Measurements from ENCODE around the gene SLC29A4. TPM values are rescaled to one million over a fixed set of nuclear protein-coding genes. Genes with fewer than 3 reads are reported as not detected.

The SLC29A4 gene
- polyA plus RNA-seq, 1 of the 3 experiments (the other 2 are of a cell fraction) = 12.3 TPM

DNA sequence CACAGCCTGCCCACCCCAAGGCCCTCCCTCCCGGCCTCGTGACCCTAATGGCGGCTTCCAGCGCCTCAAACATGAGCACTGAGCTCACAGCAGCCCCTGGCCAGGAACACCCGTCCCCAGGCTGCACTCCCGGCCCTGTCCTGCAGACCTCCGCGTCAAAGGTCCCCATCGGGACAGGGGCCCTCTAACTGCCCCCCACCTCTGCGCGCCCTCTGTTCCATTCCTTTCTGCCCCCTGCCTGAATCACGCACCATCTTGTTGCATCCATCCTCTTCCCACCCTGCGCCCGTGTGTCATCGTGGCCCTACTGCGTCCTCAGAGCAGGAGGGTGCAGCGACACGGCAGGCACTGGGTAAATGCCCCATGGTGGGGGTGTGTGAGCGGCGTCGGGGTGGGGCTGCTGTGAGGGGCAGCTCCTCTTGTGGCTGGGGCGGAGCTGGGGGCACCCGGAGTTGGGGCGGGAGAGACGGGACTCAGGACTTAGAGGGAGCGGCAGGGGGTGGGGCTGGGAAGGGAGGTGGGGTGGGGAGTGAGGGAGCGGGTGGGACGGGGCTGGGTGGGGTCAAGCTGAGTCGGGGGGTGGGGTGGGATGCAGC, 13.4 kb downstream of the SLC29A4 start:
- no peak overlapping the region for H3K4me2 ChIP-seq
- H3K79me2 ChIP-seq (ENCODE audit: insufficient read depth) = no peaks in the 10 kb centered on the region
- H4K20me1 ChIP-seq (ENCODE audit: insufficient read depth) = 0 out of 2 replicates have a peak, but pooled peaks cover 3% of the 10 kb centered on the region
- no peaks in the 10 kb centered on the region for H3K4me1 ChIP-seq (ENCODE audit: control insufficient read depth in 1 of 2, insufficient read depth in 2 of 2, low read depth in 1 of 2, low read length in 1 of 2)
- ChIA-PET CTCF (interaction anchor here (1.0 to 1.2 kb wide), 3 partner anchors 11 to 56 kb away, joined by 3 to 5 read pairs (median 3); no protein-coding TSS in a partner anchor), POLR2A (interaction anchor here (0.9 kb wide), 1 partner anchor 34 kb away, joined by 4 read pairs; no protein-coding TSS in a partner anchor)
- no peaks in the 10 kb centered on the region for H3K9me3 ChIP-seq
- no peak overlapping the region for H3K27ac ChIP-seq (ENCODE audit: low read depth in 2 of 2, low read length in 1 of 2)
- H3F3A ChIP-seq (replicated peaks; ENCODE audit: insufficient read depth) = peaks cover 4% of the 10 kb centered on the region
- no peaks in the 10 kb centered on the region for H3K27me3 ChIP-seq (ENCODE audit: insufficient read depth)
- H3K9ac ChIP-seq = no peak overlapping the region
- peaks cover 3 to 23% of the 10 kb centered on the region in 2 experiments for H3K36me3 ChIP-seq (replicated peaks in 1 of 2; ENCODE audit: control insufficient read depth in 1 of 2, insufficient read depth in 2 of 2, low read length in 1 of 2)
- DNase-seq = no peak
- H2AFZ ChIP-seq (ENCODE audit: low read depth) = no peak overlapping the region
- no peak overlapping the region for H3K4me3 ChIP-seq (ENCODE audit: low read depth in 2 of 2, low read length in 1 of 2)
- no peaks in the 10 kb centered on the region for H3K9me2 ChIP-seq
- WGBS (ENCODE audit: low lambda C conversion rate) = 94% methylated on average over 24 of the region's 29 CpGs
- TF ChIP-seq YY1 (IDR thresholded peaks at IDR 0.05; ENCODE audit: low read depth) (no peak), RCOR1 (IDR thresholded peaks at IDR 0.05; ENCODE audit: low read length) (no peak), TEAD4 (IDR thresholded peaks at IDR 0.05; ENCODE audit: borderline replicate concordance, insufficient read depth) (no peak), RAD21 (IDR thresholded peaks at IDR 0.05; ENCODE audit: low read length) (no peak), MXI1 (IDR thresholded peaks at IDR 0.05; ENCODE audit: low read depth, low read length) (no peak), POLR2AphosphoS5 (IDR thresholded peaks at IDR 0.05; ENCODE audit: low read depth, low read length) (no peak), FOXM1 (IDR thresholded peaks at IDR 0.05; ENCODE audit: low read depth) (no peak), RXRA (IDR thresholded peaks at IDR 0.05; ENCODE audit: borderline replicate concordance, low read depth) (no peak)
- TF ChIP-seq, protein P1, sequence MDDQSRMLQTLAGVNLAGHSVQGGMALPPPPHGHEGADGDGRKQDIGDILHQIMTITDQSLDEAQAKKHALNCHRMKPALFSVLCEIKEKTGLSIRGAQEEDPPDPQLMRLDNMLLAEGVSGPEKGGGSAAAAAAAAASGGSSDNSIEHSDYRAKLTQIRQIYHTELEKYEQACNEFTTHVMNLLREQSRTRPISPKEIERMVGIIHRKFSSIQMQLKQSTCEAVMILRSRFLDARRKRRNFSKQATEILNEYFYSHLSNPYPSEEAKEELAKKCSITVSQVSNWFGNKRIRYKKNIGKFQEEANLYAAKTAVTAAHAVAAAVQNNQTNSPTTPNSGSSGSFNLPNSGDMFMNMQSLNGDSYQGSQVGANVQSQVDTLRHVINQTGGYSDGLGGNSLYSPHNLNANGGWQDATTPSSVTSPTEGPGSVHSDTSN (IDR thresholded peaks at IDR 0.05) = no peak
- TF ChIP-seq, protein P2, sequence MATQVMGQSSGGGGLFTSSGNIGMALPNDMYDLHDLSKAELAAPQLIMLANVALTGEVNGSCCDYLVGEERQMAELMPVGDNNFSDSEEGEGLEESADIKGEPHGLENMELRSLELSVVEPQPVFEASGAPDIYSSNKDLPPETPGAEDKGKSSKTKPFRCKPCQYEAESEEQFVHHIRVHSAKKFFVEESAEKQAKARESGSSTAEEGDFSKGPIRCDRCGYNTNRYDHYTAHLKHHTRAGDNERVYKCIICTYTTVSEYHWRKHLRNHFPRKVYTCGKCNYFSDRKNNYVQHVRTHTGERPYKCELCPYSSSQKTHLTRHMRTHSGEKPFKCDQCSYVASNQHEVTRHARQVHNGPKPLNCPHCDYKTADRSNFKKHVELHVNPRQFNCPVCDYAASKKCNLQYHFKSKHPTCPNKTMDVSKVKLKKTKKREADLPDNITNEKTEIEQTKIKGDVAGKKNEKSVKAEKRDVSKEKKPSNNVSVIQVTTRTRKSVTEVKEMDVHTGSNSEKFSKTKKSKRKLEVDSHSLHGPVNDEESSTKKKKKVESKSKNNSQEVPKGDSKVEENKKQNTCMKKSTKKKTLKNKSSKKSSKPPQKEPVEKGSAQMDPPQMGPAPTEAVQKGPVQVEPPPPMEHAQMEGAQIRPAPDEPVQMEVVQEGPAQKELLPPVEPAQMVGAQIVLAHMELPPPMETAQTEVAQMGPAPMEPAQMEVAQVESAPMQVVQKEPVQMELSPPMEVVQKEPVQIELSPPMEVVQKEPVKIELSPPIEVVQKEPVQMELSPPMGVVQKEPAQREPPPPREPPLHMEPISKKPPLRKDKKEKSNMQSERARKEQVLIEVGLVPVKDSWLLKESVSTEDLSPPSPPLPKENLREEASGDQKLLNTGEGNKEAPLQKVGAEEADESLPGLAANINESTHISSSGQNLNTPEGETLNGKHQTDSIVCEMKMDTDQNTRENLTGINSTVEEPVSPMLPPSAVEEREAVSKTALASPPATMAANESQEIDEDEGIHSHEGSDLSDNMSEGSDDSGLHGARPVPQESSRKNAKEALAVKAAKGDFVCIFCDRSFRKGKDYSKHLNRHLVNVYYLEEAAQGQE (IDR thresholded peaks at IDR 0.05; ENCODE audit: low read depth, low read length) = no peak

DNA sequence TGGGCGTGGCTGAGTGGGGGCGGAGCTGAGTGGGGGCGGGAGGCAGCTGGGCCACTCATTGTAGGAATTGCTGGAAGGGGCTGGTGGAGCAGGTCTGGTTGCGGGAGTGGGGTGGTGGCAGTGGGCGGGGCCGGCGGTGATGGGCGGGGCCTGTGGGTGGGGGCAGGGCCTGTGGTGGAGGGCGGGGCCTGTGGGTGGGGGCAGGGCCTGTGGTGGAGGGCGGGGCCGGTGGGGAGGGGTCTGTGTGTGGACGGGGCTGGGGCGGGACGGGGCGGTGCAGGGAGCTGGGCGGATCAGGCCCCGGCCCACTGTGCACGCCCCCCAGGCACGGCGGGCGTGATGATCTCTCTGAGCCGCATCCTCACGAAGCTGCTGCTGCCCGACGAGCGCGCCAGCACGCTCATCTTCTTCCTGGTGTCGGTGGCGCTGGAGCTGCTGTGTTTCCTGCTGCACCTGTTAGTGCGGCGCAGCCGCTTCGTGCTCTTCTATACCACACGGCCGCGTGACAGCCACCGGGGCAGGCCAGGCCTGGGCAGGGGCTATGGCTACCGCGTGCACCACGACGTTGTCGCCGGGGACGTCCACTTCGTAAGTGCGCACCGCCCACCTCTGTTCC, 14.0 kb downstream of the SLC29A4 start:
- Histone ChIP-seq H3K9me2 (no peaks in the 10 kb centered on the region), H2AFZ (ENCODE audit: low read depth) (no peak overlapping the region), H3K79me2 (ENCODE audit: insufficient read depth) (no peaks in the 10 kb centered on the region), H4K20me1 (ENCODE audit: insufficient read depth) (0 out of 2 replicates have a peak, but pooled peaks cover 3% of the 10 kb centered on the region), H3K27ac (ENCODE audit: low read depth in 2 of 2, low read length in 1 of 2) (no peak overlapping the region), H3K4me3 (ENCODE audit: low read depth in 2 of 2, low read length in 1 of 2) (no peak overlapping the region), H3K36me3 (replicated peaks in 1 of 2; ENCODE audit: control insufficient read depth in 1 of 2, insufficient read depth in 2 of 2, low read length in 1 of 2) (peaks cover 3 to 17% of the 10 kb centered on the region in 2 experiments), H3K4me1 (ENCODE audit: control insufficient read depth in 1 of 2, insufficient read depth in 2 of 2, low read depth in 1 of 2, low read length in 1 of 2) (no peaks in the 10 kb centered on the region), H3F3A (replicated peaks; ENCODE audit: insufficient read depth) (peaks cover 4% of the 10 kb centered on the region), H3K9ac (no peak overlapping the region), H3K4me2 (no peak overlapping the region), H3K27me3 (ENCODE audit: insufficient read depth) (no peaks in the 10 kb centered on the region), H3K9me3 (no peaks in the 10 kb centered on the region)
- ChIA-PET CTCF (interaction anchor here (1.1 to 1.2 kb wide), 2 partner anchors 12 to 56 kb away, joined by 3 to 5 read pairs; no protein-coding TSS in a partner anchor), POLR2A (no interaction called here)
- DNase-seq = peak; percentile 93
- WGBS (ENCODE audit: low lambda C conversion rate) = 93% methylated on average over 48 of the region's 48 CpGs
- TF ChIP-seq, protein P3, sequence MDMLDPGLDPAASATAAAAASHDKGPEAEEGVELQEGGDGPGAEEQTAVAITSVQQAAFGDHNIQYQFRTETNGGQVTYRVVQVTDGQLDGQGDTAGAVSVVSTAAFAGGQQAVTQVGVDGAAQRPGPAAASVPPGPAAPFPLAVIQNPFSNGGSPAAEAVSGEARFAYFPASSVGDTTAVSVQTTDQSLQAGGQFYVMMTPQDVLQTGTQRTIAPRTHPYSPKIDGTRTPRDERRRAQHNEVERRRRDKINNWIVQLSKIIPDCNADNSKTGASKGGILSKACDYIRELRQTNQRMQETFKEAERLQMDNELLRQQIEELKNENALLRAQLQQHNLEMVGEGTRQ (IDR thresholded peaks at IDR 0.05; ENCODE audit: borderline replicate concordance, low read depth, low read length) = no peak
- no peak for TF ChIP-seq YY1 (IDR thresholded peaks at IDR 0.05; ENCODE audit: low read depth)
- TF ChIP-seq, protein P4, sequence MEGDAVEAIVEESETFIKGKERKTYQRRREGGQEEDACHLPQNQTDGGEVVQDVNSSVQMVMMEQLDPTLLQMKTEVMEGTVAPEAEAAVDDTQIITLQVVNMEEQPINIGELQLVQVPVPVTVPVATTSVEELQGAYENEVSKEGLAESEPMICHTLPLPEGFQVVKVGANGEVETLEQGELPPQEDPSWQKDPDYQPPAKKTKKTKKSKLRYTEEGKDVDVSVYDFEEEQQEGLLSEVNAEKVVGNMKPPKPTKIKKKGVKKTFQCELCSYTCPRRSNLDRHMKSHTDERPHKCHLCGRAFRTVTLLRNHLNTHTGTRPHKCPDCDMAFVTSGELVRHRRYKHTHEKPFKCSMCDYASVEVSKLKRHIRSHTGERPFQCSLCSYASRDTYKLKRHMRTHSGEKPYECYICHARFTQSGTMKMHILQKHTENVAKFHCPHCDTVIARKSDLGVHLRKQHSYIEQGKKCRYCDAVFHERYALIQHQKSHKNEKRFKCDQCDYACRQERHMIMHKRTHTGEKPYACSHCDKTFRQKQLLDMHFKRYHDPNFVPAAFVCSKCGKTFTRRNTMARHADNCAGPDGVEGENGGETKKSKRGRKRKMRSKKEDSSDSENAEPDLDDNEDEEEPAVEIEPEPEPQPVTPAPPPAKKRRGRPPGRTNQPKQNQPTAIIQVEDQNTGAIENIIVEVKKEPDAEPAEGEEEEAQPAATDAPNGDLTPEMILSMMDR (IDR thresholded peaks at IDR 0.05) = no peak
- TF ChIP-seq, protein P5, sequence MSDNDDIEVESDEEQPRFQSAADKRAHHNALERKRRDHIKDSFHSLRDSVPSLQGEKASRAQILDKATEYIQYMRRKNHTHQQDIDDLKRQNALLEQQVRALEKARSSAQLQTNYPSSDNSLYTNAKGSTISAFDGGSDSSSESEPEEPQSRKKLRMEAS (IDR thresholded peaks at IDR 0.05; ENCODE audit: low read depth) = no peak
